Osteoblast (primary cell): Measurements from ENCODE around the gene FOXL3. TPM values are rescaled to one million over a fixed set of nuclear protein-coding genes. Genes with fewer than 3 reads are reported as not detected.
"Not testable (repeated sequence)": the region's sequence is repeated elsewhere in the genome, so short reads cannot be mapped to it uniquely, and the experiment has no call there.

Source experiments
- DNase-seq: peaks from one replicate; pipeline ENCODE4 v3.0.0; 2011; ENCODE audit warnings: low spot score, mixed read lengths; ENCODE audit not compliant: insufficient read length; ENCODE audit errors: missing footprints
- H2AFZ ChIP-seq: 2 replicates; pipeline ENCODE4 v1.6.0; 2011; ENCODE audit warnings: mild to moderate bottlenecking, low read length
- H3K27ac ChIP-seq: 2 replicates; pipeline ENCODE4 v1.5.1; 2011; ENCODE audit warnings: mild to moderate bottlenecking, low read depth, low read length, moderate library complexity
- H3K27me3 ChIP-seq: 2 replicates; pipeline ENCODE4 v1.6.0; 2012; ENCODE audit warnings: mild to moderate bottlenecking, control low read depth, inconsistent platforms, low read length, moderate library complexity; ENCODE audit not compliant: insufficient read depth
- H3K36me3 ChIP-seq: 2 replicates; pipeline ENCODE4 v1.5.1; 2011; ENCODE audit warnings: mild to moderate bottlenecking, low read length, control low read depth, moderate library complexity; ENCODE audit not compliant: insufficient read depth
- H3K4me1 ChIP-seq: 2 replicates; pipeline ENCODE4 v1.5.1; 2011; ENCODE audit warnings: mild to moderate bottlenecking, low read length, control low read depth, moderate library complexity; ENCODE audit not compliant: insufficient read depth
- H3K4me2 ChIP-seq: 2 replicates; pipeline ENCODE4 v1.6.0; 2011; ENCODE audit warnings: mild to moderate bottlenecking, low read length; ENCODE audit not compliant: insufficient read depth
- H3K4me3 ChIP-seq: fragments of 200-600 bp; sonication (generic); 3 replicates; pipeline ENCODE4 v1.5.1; 2012; ENCODE audit warnings: mild to moderate bottlenecking, low read length, inconsistent platforms; ENCODE audit not compliant: insufficient read depth
- H3K79me2 ChIP-seq: 2 replicates; pipeline ENCODE4 v1.6.0; 2012; ENCODE audit warnings: mild to moderate bottlenecking, low read length, control low read depth, inconsistent platforms; ENCODE audit not compliant: insufficient read depth
- H3K9me3 ChIP-seq: 2 replicates; pipeline ENCODE4 v1.5.1; 2011; ENCODE audit warnings: low read depth, low read length, control low read depth
- H4K20me1 ChIP-seq: 2 replicates; pipeline ENCODE4 v1.6.0; 2012; ENCODE audit warnings: mild to moderate bottlenecking, low read length, control low read depth; ENCODE audit not compliant: insufficient read depth
- total RNA-seq: library from RNA; depleted of rRNA; stranded (reverse); fragments of >200 nt; gene quantifications from 2 replicates; pipeline ENCODE4 v1.2.3, GENCODE V29; 2012
- TF ChIP-seq, protein P1 (sequence below): IDR thresholded peaks from 2 replicates; pipeline ENCODE4 v1.5.1; 2011; ENCODE audit warnings: mild to moderate bottlenecking, low read depth, low read length, moderate library complexity; ENCODE audit errors: extremely low read depth

Gene FOXL3
- total RNA-seq, 1 donor, result not detected

DNA sequence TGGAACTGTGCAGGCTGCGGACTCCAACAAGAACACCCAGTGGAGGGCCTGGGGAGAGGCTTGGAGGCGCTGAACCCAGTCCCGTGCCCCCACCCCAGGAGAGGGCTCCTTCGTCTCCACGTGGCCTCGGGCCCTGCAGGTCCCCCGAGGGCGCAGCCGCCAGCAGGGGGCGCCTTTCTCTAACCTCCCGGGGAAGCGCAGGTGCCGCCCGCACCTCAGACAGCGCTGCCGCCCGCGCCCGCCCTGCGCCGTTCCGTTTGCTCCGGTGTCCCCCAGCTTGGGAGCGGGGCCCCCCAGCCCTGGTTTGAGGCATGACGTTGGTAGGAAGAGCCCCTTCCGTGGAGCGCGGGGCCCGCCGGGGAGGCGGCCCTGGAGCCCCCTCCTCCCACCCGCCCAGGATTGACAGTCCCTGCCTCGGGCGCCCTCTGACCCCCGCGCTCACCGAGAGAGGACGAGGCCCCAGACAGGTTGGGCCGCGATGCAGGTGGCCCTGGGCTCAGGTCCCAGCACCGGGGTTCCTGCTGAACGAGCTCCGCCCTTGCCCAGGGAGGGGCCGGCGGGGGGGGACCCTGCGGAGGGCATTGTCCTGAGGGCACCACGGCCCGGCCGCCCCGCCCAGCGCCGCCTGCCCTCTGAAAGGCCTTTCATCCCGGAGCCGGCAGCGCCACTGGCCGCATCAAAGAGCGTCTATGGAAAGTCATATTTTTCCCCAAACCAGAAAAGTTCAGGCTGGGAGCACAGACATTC is 42.8 kb downstream of the FOXL3 start:
- TF ChIP-seq, protein P1, sequence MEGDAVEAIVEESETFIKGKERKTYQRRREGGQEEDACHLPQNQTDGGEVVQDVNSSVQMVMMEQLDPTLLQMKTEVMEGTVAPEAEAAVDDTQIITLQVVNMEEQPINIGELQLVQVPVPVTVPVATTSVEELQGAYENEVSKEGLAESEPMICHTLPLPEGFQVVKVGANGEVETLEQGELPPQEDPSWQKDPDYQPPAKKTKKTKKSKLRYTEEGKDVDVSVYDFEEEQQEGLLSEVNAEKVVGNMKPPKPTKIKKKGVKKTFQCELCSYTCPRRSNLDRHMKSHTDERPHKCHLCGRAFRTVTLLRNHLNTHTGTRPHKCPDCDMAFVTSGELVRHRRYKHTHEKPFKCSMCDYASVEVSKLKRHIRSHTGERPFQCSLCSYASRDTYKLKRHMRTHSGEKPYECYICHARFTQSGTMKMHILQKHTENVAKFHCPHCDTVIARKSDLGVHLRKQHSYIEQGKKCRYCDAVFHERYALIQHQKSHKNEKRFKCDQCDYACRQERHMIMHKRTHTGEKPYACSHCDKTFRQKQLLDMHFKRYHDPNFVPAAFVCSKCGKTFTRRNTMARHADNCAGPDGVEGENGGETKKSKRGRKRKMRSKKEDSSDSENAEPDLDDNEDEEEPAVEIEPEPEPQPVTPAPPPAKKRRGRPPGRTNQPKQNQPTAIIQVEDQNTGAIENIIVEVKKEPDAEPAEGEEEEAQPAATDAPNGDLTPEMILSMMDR, result peak; percentile 61
- H3K4me3 ChIP-seq, result peak overlapping the region; percentile 63
- peak overlapping the region; percentile 22 for H2AFZ ChIP-seq
- no peaks in the 10 kb centered on the region for H3K36me3 ChIP-seq
- H3K79me2 ChIP-seq, result no peaks in the 10 kb centered on the region
- DNase-seq, result peak; percentile 98
- H3K4me2 ChIP-seq, result peak overlapping the region; percentile 69
- peaks cover 14% of the 10 kb centered on the region for H3K27me3 ChIP-seq
- H3K27ac ChIP-seq, result no peak overlapping the region
- H3K9me3 ChIP-seq, result no peaks in the 10 kb centered on the region
- no peaks in the 10 kb centered on the region for H4K20me1 ChIP-seq
- H3K4me1 ChIP-seq, result peaks cover 7% of the 10 kb centered on the region

DNA sequence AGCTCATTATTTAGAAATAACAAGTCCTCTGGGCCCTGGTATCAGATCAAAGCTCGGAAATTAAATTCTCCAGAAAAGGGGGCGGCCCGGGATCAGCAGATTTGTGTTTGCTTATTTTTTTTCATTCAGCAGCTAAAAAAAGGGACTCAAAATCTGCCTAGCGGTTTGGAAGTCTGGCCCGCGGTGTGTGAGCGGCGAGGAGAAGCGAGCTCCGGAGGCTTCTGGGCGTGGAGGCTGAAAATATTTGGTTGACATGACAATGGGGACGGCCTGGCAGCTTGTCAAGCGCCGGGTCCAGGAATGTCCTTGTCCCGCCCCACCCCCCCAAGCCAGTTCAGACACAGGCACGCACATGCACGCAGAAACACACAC is 43.4 kb downstream of the FOXL3 start:
- no peak overlapping the region for H3K27ac ChIP-seq
- no peaks in the 10 kb centered on the region for H3K36me3 ChIP-seq
- DNase-seq, result peak; percentile 90
- TF ChIP-seq, protein P1, result no peak
- H3K4me2 ChIP-seq, result peak overlapping the region; percentile 69
- H2AFZ ChIP-seq, result no peak overlapping the region
- H3K4me3 ChIP-seq, result peak overlapping the region; percentile 63
- H4K20me1 ChIP-seq, result no peaks in the 10 kb centered on the region
- no peaks in the 10 kb centered on the region for H3K9me3 ChIP-seq
- H3K27me3 ChIP-seq, result peaks cover 9% of the 10 kb centered on the region
- H3K79me2 ChIP-seq, result no peaks in the 10 kb centered on the region
- peaks cover 7% of the 10 kb centered on the region for H3K4me1 ChIP-seq

DNA sequence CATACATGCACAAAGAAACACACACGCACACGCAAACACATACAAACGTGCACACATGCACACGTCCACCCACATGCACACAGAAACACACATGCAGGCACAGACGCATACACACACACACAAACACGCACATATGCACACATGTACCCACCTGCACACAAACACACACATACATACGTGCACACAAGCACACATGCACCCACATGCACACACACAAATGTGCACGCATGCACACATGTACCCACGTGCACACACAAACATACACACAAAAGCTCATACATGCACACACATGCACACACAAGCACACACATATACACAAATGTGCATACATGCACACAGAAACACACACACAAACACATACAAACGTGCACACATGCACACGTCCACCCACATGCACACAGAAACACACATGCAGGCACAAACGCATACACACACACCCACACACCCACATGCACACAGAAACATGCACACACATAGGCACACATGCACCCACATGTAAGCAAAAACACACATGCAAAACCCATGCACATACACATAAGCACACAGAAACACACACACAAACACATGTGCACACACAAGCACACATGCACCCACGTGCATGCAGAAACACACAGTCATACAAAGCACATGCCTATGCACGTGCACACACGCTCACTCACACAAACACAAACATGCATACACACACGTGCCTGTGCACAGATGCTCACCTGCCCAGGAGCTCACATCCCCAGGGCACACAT is 44.8 kb downstream of the FOXL3 start:
- no peaks in the 10 kb centered on the region for H4K20me1 ChIP-seq
- no peaks in the 10 kb centered on the region for H3K79me2 ChIP-seq
- peaks cover 7% of the 10 kb centered on the region for H3K4me1 ChIP-seq
- TF ChIP-seq, protein P1, result no peak
- no peak overlapping the region for H3K27ac ChIP-seq
- no peaks in the 10 kb centered on the region for H3K36me3 ChIP-seq
- no peak overlapping the region for H3K4me2 ChIP-seq
- no peak overlapping the region for H3K4me3 ChIP-seq
- no peak overlapping the region for H2AFZ ChIP-seq
- H3K9me3 ChIP-seq, result no peaks in the 10 kb centered on the region
- peak; percentile 30 for DNase-seq
- H3K27me3 ChIP-seq, result peaks cover 10% of the 10 kb centered on the region

DNA sequence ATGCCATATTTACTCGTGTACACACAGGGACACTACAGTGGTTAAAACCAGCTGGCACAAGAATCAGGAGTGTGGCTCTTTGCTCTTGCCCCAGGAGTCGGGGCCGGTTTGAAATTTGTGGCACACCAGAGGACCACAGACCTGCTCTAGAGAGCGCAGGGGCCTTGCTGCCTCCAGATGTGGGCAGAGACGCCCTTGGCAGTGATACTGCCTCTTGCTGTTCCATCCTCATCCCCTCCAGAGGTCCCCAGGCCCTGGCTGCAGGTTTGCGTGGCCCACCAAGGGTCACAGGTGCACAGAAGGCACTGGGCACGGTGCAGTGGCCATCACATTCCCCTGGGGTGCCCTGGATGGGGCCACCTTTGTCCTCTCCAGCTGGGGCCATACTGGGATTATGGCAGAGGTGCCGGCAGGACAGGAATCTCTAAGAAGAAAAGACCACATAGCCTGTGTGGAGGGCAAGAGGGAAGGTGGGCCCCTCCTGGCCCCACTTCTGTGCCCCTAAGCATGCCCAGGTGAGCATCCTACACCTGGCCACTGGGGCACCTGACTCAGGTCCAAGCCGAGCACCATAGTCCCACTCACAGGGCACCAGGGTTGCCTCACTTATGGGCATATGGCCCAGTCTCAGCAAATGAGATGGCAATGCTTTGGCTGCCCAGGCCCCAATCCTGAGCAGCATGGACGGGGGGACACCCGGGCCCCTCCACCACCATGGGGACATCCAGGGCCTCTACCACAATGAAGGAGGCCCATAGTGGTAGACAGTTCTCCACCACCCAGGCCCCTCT is 45.6 kb downstream of the FOXL3 start:
- Histone ChIP-seq H3K36me3 (no peaks in the 10 kb centered on the region), H4K20me1 (no peaks in the 10 kb centered on the region), H3K79me2 (no peaks in the 10 kb centered on the region), H3K4me3 (no peak overlapping the region), H3K4me1 (peaks cover 7% of the 10 kb centered on the region), H3K27me3 (peaks cover 14% of the 10 kb centered on the region), H3K4me2 (no peak overlapping the region), H3K9me3 (no peaks in the 10 kb centered on the region), H3K27ac (no peak overlapping the region), H2AFZ (no peak overlapping the region)
- peak; percentile 56 for DNase-seq
- TF ChIP-seq, protein P1, result no peak

GRCh38 chr7:336149-336533 is 46.2 kb downstream of the FOXL3 start:
- H3K4me3 ChIP-seq, H4K20me1 ChIP-seq, H3K9me3 ChIP-seq, H3K79me2 ChIP-seq, DNase-seq, H3K36me3 ChIP-seq, H2AFZ ChIP-seq, H3K27ac ChIP-seq, H3K4me2 ChIP-seq, H3K4me1 ChIP-seq: not testable (repeated sequence)
- H3K27me3 ChIP-seq, result peaks cover 11% of the 10 kb centered on the region
